ENCODE results near the gene VPS13D.

VPS13D gene

DNA sequence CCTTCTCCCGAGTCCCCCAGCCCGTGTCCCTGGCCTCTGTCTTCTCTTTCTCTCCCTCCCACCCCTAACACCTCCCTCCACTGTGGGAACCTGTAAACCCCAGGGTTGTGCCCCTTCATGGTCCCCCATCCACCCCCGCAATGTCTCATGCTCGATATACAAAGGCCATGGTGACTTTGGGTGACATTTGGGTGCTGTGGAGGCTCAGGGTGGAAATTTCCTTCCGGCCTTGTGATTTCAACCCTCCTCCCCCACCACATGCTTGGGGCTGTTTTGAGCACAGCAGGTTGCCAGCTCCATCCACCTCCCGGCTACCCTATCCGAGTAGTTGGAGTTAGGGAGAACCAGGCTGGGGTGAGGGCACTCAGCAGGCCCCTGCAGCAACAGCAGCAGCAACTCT, 25.7 kb upstream of the VPS13D start:
- no peaks in the 10 kb centered on the region for H3K9me3 ChIP-seq
- H3K27ac ChIP-seq = no peak overlapping the region
- no peaks in the 10 kb centered on the region for H3K27me3 ChIP-seq
- TF ChIP-seq, protein P1, sequence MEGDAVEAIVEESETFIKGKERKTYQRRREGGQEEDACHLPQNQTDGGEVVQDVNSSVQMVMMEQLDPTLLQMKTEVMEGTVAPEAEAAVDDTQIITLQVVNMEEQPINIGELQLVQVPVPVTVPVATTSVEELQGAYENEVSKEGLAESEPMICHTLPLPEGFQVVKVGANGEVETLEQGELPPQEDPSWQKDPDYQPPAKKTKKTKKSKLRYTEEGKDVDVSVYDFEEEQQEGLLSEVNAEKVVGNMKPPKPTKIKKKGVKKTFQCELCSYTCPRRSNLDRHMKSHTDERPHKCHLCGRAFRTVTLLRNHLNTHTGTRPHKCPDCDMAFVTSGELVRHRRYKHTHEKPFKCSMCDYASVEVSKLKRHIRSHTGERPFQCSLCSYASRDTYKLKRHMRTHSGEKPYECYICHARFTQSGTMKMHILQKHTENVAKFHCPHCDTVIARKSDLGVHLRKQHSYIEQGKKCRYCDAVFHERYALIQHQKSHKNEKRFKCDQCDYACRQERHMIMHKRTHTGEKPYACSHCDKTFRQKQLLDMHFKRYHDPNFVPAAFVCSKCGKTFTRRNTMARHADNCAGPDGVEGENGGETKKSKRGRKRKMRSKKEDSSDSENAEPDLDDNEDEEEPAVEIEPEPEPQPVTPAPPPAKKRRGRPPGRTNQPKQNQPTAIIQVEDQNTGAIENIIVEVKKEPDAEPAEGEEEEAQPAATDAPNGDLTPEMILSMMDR (IDR thresholded peaks at IDR 0.05) = no peak
- H3K36me3 ChIP-seq = peaks cover 100% of the 10 kb centered on the region
- H3K4me3 ChIP-seq (ENCODE audit: low read depth in 1 of 2, low read length in 1 of 2) = no peak overlapping the region
- H3K4me1 ChIP-seq (ENCODE audit: control insufficient read depth in 1 of 2, insufficient read depth in 1 of 2, low read depth in 1 of 2, low read length in 1 of 2) = peaks cover 7 to 8% of the 10 kb centered on the region in 2 experiments

DNA sequence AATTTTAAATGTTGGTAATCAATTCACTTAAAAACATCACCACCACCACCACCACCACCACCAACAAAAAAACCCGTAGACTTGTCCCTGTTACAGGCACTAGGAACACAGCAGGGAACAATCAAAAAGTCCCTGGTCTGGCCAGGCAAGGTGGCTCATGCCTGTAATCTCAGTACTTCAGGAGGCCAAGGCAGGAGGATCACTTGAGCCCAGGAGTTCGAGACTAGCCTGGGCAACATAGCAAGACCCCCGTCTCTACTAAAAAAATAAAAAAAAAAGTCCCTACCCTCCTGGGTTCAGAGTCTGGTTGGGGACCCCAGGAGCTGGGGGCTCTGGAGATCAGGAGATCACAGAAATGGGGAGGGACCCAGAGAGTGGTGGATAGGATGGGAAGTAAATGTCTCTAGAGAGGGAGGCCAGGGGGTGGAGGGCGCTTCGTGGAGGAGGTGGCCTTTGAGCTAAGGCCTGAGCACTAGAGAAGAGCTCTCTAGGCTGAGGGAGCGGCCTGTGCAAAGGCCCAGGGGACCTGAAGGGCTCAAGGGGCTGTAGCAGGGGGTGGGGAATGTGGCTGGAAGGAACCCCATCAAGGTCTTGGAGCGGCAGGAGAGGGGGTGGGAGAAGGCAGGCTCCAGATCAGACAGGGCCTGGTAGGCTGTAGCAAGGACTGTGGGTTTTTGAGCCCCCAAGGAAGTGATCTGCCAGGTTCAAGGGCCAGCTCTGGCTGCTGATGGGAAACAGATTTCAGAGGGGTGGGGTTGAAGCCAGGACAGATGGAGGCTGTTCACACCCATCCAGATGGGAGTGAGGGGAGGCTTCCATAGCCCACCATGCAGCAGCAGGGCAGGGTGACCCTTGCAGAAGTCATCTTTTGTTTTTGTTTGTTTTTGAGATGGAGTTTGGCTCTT, 24.8 kb upstream of the VPS13D start:
- peaks cover 7 to 8% of the 10 kb centered on the region in 2 experiments for H3K4me1 ChIP-seq (ENCODE audit: control insufficient read depth in 1 of 2, insufficient read depth in 1 of 2, low read depth in 1 of 2, low read length in 1 of 2)
- TF ChIP-seq, protein P1 (IDR thresholded peaks at IDR 0.05) = no peak
- H3K9me3 ChIP-seq = no peaks in the 10 kb centered on the region
- H3K4me3 ChIP-seq (ENCODE audit: low read depth in 1 of 2, low read length in 1 of 2) = no peak overlapping the region
- H3K36me3 ChIP-seq = peaks cover 95% of the 10 kb centered on the region
- H3K27me3 ChIP-seq = no peaks in the 10 kb centered on the region
- peak overlapping the region; percentile 1 for H3K27ac ChIP-seq

DNA sequence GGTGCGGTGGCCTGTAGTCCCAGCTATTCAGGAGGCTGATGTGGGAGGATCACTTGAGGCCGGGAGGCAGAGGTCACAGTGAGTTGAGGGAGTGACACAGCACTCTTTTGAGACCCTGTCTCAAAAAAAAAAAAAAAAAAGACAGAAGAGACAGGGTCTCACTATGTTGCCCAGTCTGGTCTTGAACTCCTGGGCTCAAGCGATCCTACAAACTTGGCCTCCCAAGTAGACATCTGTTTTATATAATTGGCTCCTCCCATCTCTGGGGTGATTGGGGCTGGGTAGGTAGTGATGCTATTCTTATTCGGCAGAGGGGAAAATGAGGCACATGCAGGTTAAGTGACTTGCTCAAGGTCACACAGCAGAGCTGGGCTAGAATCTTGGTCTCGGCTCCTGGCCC, 23.6 kb upstream of the VPS13D start:
- H3K4me1 ChIP-seq (ENCODE audit: control insufficient read depth in 1 of 2, insufficient read depth in 1 of 2, low read depth in 1 of 2, low read length in 1 of 2) = peaks cover 7 to 8% of the 10 kb centered on the region in 2 experiments
- peak overlapping the region; percentile 69 for H3K27ac ChIP-seq
- TF ChIP-seq, protein P1 (IDR thresholded peaks at IDR 0.05) = no peak
- H3K27me3 ChIP-seq = peaks cover 5% of the 10 kb centered on the region
- no peak overlapping the region for H3K4me3 ChIP-seq (ENCODE audit: low read depth in 1 of 2, low read length in 1 of 2)
- no peaks in the 10 kb centered on the region for H3K9me3 ChIP-seq
- H3K36me3 ChIP-seq = peaks cover 87% of the 10 kb centered on the region

DNA sequence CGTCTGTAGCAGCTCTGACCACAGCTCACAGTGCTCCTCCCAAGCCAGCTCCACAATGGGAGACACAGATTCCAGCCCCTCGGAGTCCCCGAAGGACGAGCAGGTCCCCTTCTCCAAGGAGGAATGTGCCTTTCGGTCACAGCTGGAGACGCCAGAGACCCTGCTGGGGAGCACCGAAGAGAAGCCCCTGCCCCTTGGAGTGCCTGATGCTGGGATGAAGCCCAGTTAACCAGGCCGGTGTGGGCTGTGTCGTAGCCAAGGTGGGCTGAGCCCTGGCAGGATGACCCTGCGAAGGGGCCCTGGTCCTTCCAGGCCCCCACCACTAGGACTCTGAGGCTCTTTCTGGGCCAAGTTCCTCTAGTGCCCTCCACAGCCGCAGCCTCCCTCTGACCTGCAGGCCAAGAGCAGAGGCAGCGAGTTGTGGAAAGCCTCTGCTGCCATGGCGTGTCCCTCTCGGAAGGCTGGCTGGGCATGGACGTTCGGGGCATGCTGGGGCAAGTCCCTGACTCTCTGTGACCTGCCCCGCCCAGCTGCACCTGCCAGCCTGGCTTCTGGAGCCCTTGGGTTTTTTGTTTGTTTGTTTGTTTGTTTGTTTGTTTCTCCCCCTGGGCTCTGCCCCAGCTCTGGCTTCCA, 22.9 kb upstream of the VPS13D start:
- TF ChIP-seq, protein P1 (IDR thresholded peaks at IDR 0.05) = no peak
- Histone ChIP-seq H3K36me3 (peaks cover 80% of the 10 kb centered on the region), H3K4me1 (ENCODE audit: control insufficient read depth in 1 of 2, insufficient read depth in 1 of 2, low read depth in 1 of 2, low read length in 1 of 2) (peaks cover 7 to 8% of the 10 kb centered on the region in 2 experiments)

DNA sequence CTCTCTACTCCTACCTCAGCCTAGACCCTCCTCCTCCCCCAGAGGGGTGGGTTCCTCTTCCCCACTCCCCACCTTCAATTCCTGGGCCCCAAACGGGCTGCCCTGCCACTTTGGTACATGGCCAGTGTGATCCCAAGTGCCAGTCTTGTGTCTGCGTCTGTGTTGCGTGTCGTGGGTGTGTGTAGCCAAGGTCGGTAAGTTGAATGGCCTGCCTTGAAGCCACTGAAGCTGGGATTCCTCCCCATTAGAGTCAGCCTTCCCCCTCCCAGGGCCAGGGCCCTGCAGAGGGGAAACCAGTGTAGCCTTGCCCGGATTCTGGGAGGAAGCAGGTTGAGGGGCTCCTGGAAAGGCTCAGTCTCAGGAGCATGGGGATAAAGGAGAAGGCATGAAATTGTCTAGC, 21.6 kb upstream of the VPS13D start:
- no peak overlapping the region for H3K4me3 ChIP-seq (ENCODE audit: low read depth in 1 of 2, low read length in 1 of 2)
- TF ChIP-seq, protein P1 (IDR thresholded peaks at IDR 0.05) = no peak
- H3K27ac ChIP-seq = peak overlapping the region; percentile 69
- H3K9me3 ChIP-seq = no peaks in the 10 kb centered on the region
- H3K4me1 ChIP-seq (ENCODE audit: control insufficient read depth in 1 of 2, insufficient read depth in 1 of 2, low read depth in 1 of 2, low read length in 1 of 2) = peaks cover 7 to 8% of the 10 kb centered on the region in 2 experiments
- H3K36me3 ChIP-seq = peaks cover 66% of the 10 kb centered on the region
- H3K27me3 ChIP-seq = peaks cover 9% of the 10 kb centered on the region

More for the DNA sequence above, 22.9 kb upstream of the VPS13D start:
- Histone ChIP-seq H3K4me3 (ENCODE audit: low read depth in 1 of 2, low read length in 1 of 2) (no peak overlapping the region), H3K9me3 (no peaks in the 10 kb centered on the region), H3K27ac (peak overlapping the region; percentile 69), H3K27me3 (peaks cover 9% of the 10 kb centered on the region)
